Memory B cell (primary cell): ENCODE measurements around the gene HLCS.
"Not testable (repeated sequence)": the region's sequence is repeated elsewhere in the genome, so short reads cannot be mapped to it uniquely, and the experiment has no call there.

Source experiments
- ATAC-seq: fragments of 150-1000 bp; cut with Tn5 transposase; 2 replicates; pipeline ENCODE4 v1.10.0; 2021; ENCODE audit warnings: low read depth, mild to moderate bottlenecking, moderate library complexity
- DNase-seq, 2 donors: peaks; one replicate each; pipeline ENCODE4 v3.0.0; 2022; ENCODE audit warnings: low spot score in 2 of 2
- H3K27ac Mint-ChIP-seq: one replicate; pipeline ENCODE4 v1.8.0; 2022; ENCODE audit warnings: mild to moderate bottlenecking, moderate library complexity, mixed read lengths
- H3K27me3 Mint-ChIP-seq: one replicate; pipeline ENCODE4 v1.8.0; 2022; ENCODE audit warnings: mixed read lengths
- H3K36me3 Mint-ChIP-seq: one replicate; pipeline ENCODE4 v1.8.0; 2022; ENCODE audit warnings: mild to moderate bottlenecking, mixed read lengths
- H3K4me1 Mint-ChIP-seq: one replicate; pipeline ENCODE4 v1.8.0; 2022; ENCODE audit warnings: mixed read lengths
- H3K4me3 Mint-ChIP-seq: one replicate; pipeline ENCODE4 v1.8.0; 2022; ENCODE audit warnings: mild to moderate bottlenecking, moderate library complexity, mixed read lengths
- H3K9me3 Mint-ChIP-seq: one replicate; pipeline ENCODE4 v1.8.0; 2022; ENCODE audit warnings: mixed read lengths

The HLCS gene

DNA sequence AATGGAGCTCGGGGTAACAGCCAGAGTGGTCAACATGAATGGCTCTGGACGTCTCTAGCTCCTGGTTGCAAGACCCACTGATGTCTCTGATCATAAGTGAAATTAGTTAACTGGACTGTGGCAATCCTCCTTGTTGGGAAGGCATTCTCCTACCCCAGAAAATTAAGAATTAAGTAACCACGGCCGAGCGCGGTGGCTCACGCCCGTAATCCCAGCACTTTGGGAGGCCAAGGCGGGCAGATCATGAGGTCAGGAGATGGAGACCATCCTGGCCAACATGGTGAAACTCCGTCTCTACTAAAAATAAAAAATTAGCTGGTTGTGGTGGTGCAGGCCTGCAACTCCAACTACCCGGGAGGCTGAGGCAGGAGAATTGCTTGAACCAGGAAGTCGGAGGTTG, 14.1 kb downstream of the HLCS start:
- H3K27me3 Mint-ChIP-seq, ATAC-seq, H3K4me3 Mint-ChIP-seq, H3K4me1 Mint-ChIP-seq, DNase-seq, H3K9me3 Mint-ChIP-seq, H3K27ac Mint-ChIP-seq: not testable (repeated sequence)
- H3K36me3 Mint-ChIP-seq, result peaks cover 32% of the 10 kb centered on the region

DNA sequence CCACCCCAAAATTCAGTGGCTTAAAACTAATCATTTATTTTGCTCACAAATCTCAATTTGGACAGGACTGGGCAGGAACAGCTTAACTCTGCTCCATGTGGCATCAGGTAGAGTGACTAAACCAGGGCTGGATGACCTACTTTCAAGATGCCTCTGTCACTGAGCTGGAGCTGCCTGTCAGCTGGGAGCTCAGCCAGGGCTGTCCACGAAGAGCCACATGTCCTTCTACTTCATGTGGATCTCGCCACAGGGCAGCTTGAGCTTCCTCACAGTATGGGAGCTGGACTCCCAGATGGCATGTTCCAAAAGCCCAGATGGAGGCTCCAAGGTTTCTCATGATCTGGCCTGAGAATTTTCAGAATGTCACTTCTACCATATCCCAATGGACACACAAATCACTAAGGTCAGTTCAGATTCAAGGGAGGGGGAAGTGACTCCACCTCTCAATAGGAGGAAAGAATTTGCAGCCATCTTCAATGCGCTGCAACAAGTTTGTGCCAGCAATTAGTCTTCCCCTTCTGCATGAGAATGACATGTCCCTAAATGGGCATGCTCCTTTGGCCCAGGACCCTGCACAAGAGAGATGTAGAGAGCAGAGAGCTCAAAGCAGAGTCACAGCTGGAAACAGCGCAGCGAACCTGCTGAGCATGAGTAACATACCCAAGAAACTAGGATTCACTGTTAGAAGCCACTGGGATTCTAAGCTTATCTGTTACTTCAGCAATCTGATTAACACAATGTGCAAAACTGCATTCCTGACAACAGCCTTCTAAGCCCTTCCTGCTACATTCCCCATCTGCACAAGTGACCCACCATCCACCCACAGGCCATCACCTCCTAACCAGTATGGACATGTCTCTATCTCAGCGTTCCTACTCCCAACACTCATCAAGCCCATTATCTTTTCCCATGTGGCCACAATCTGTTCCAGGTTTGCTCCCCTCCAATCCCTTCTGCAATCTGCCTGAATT, 17.0 kb downstream of the HLCS start:
- H3K36me3 Mint-ChIP-seq, result peaks cover 36% of the 10 kb centered on the region

GRCh38 chr21:36948686-36949085, 17.8 kb downstream of the HLCS start:
- DNase-seq (no peak), ATAC-seq (no peak)
- Mint-ChIP-seq H3K4me3 (no peak overlapping the region), H3K4me1 (no peaks in the 10 kb centered on the region), H3K27me3 (no peaks in the 10 kb centered on the region), H3K36me3 (peaks cover 39% of the 10 kb centered on the region), H3K27ac (no peak overlapping the region), H3K9me3 (no peaks in the 10 kb centered on the region)

More for the DNA sequence above, 17.0 kb downstream of the HLCS start:
- Mint-ChIP-seq H3K27ac (no peak overlapping the region), H3K4me3 (no peak overlapping the region), H3K4me1 (no peaks in the 10 kb centered on the region), H3K9me3 (no peaks in the 10 kb centered on the region), H3K27me3 (no peaks in the 10 kb centered on the region)
- DNase-seq, result no peak
- ATAC-seq, result no peak

GRCh38 chr21:36946949-36947356, 19.5 kb downstream of the HLCS start:
- ATAC-seq (no peak), DNase-seq (no peak)
- no peaks in the 10 kb centered on the region for H3K4me1 Mint-ChIP-seq
- H3K27ac Mint-ChIP-seq, result no peak overlapping the region
- no peaks in the 10 kb centered on the region for H3K9me3 Mint-ChIP-seq
- H3K36me3 Mint-ChIP-seq, result peaks cover 40% of the 10 kb centered on the region
- H3K4me3 Mint-ChIP-seq, result no peak overlapping the region
- H3K27me3 Mint-ChIP-seq, result no peaks in the 10 kb centered on the region

GRCh38 chr21:36945496-36946138, 20.9 kb downstream of the HLCS start:
- no peak for ATAC-seq
- DNase-seq, result no peak
- no peaks in the 10 kb centered on the region for H3K4me1 Mint-ChIP-seq
- H3K36me3 Mint-ChIP-seq, result peaks cover 35% of the 10 kb centered on the region
- H3K27ac Mint-ChIP-seq, result peak overlapping the region; percentile 26
- H3K27me3 Mint-ChIP-seq, result no peaks in the 10 kb centered on the region
- no peak overlapping the region for H3K4me3 Mint-ChIP-seq
- H3K9me3 Mint-ChIP-seq, result no peaks in the 10 kb centered on the region

GRCh38 chr21:36936361-36937135, 29.9 kb downstream of the HLCS start:
- DNase-seq (no peak), ATAC-seq (no peak)
- Mint-ChIP-seq H3K27ac (no peak overlapping the region), H3K9me3 (no peaks in the 10 kb centered on the region), H3K4me1 (peaks cover 3% of the 10 kb centered on the region), H3K27me3 (no peaks in the 10 kb centered on the region), H3K36me3 (peaks cover 28% of the 10 kb centered on the region), H3K4me3 (no peak overlapping the region)

DNA sequence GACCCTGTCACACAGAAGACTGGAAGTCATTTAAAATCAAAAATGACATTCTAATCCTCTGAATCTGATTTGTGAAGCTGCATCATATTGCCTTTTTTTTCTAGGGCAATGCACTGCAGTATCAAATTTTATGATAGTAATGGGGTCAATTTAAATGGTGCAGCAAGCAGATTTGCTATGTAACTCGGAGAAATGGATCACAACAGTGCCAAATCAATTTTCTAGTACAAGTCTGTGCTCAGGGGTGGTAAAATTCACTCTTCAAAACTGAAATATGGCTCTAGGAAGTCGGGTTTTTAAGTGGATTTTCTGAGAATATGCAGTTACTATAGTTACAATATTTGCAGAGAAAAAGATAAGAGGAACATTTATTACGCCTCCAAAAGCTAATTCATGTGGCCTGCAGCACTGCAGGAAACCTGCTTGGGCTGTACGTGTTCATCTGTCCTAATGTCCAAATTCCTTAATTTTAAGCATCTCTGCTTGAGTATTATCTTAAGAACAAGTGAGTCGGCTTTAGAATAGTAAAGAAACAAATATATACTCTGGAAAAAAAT, 31.5 kb downstream of the HLCS start:
- Mint-ChIP-seq H3K36me3 (peaks cover 27% of the 10 kb centered on the region), H3K9me3 (no peaks in the 10 kb centered on the region), H3K27me3 (no peaks in the 10 kb centered on the region), H3K27ac (no peak overlapping the region), H3K4me1 (peaks cover 3% of the 10 kb centered on the region), H3K4me3 (no peak overlapping the region)
- ATAC-seq (no peak), DNase-seq (no peak)

GRCh38 chr21:36932161-36932816, 34.2 kb downstream of the HLCS start:
- no peaks in the 10 kb centered on the region for H3K27me3 Mint-ChIP-seq
- peaks cover 30% of the 10 kb centered on the region for H3K36me3 Mint-ChIP-seq
- no peak overlapping the region for H3K27ac Mint-ChIP-seq
- H3K4me3 Mint-ChIP-seq, result no peak overlapping the region
- H3K9me3 Mint-ChIP-seq, result no peaks in the 10 kb centered on the region
- no peak for DNase-seq
- no peaks in the 10 kb centered on the region for H3K4me1 Mint-ChIP-seq
- no peak for ATAC-seq

DNA sequence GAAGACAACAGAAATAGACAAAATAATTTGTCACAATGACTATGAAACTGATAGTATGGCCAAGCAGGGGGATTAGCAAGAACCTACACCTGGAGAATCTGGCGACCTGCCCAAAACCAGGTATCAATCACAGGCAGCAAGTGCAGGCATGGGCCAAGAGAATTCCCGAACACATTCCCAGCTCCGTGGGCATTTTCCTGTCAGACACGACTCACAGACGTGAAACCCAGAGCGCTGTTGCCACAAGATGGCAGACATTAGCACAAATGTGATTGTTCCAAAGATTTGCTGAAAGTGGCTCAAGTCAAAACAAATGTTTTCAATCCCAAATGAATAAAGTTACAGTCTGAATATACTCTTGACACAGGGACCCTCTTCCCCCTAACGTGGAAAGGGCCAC, 36.8 kb downstream of the HLCS start:
- Mint-ChIP-seq H3K4me1 (no peaks in the 10 kb centered on the region), H3K27me3 (no peaks in the 10 kb centered on the region), H3K36me3 (peaks cover 16% of the 10 kb centered on the region), H3K9me3 (no peaks in the 10 kb centered on the region), H3K4me3 (no peak overlapping the region), H3K27ac (no peak overlapping the region)
- ATAC-seq (no peak), DNase-seq (no peak)

DNA sequence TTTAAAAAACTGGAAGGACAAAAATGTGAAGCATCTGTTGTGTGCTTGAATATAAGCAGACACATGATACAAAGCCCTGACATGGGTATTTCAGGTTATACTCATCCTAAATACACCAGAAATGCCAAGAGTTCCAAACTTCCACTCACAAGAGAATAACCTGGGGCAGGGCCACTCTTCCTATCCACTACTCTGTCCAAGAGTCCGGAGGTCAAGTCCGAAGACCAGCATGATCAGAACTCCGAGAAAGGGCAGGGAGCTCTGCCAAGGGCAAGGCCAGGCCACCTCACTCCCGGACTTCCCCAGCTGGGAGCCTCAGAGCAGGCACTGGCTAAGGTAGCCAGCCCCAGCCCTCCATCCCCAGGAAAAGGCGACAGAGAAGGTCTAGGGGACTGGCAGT, 37.5 kb downstream of the HLCS start:
- H3K27ac Mint-ChIP-seq, result no peak overlapping the region
- H3K9me3 Mint-ChIP-seq, result no peaks in the 10 kb centered on the region
- no peak for ATAC-seq
- no peaks in the 10 kb centered on the region for H3K4me1 Mint-ChIP-seq
- H3K27me3 Mint-ChIP-seq, result no peaks in the 10 kb centered on the region
- DNase-seq, result no peak
- peaks cover 14% of the 10 kb centered on the region for H3K36me3 Mint-ChIP-seq
- H3K4me3 Mint-ChIP-seq, result no peak overlapping the region

DNA sequence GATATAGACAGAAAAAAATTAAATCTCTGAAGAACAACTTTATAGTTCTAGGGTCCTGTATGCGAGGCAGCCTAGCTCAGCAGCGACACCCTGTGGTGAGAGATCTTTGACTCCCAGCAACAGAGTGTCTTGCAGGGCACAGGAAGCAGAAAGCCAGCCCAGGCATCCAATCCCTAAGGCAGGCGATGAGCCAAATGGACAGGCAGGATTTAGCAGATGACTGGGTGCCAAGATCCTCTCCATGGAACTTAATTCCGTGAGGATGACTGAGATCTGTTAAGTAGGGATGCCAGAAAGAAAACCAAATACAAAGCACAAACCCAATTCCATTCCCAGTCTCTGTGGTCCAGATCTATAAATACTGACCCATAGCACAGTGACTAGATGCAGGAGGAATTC, 38.8 kb downstream of the HLCS start:
- Mint-ChIP-seq H3K4me1 (no peaks in the 10 kb centered on the region), H3K4me3 (no peak overlapping the region), H3K36me3 (peaks cover 13% of the 10 kb centered on the region), H3K9me3 (no peaks in the 10 kb centered on the region), H3K27me3 (no peaks in the 10 kb centered on the region), H3K27ac (no peak overlapping the region)
- DNase-seq (peak; percentile 54 to 73), ATAC-seq (peak; percentile 50)

DNA sequence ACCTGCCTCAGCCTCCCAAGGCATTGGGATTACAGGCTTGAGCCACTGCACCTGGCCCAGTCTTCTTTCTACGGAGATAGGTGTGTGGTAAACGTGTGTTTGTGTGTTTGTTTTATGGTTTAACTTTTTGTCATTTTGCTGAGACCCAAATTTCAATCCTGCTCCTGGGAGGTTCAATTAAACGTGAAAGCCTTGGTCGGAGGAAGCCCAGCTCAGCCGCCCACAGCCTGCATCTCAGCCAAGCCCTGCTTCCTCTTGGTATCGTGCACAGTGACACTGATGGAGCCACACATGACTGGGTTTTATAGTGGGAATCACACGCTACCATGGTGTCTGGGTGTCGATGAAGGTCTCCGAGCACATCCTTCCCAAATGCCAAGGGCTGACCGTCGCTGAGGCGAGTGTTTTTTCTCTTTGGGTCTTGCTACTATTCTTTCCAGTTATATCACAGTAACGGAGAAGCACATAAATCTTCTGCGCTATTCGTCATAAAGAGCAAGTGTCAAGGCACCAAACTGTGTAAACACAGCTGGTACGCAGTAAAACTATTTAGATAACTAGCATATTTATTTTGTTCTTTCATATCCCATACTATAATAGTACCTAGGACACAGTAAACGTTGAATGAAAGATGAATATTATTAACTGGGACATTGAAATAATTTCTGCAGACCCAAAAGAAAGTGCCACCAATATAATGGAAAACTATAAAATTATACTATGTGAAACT, 39.3 kb downstream of the HLCS start:
- Mint-ChIP-seq H3K4me1 (no peaks in the 10 kb centered on the region), H3K9me3 (no peaks in the 10 kb centered on the region), H3K27ac (no peak overlapping the region), H3K4me3 (no peak overlapping the region), H3K36me3 (peaks cover 13% of the 10 kb centered on the region), H3K27me3 (no peaks in the 10 kb centered on the region)
- DNase-seq (no peak), ATAC-seq (no peak)

DNA sequence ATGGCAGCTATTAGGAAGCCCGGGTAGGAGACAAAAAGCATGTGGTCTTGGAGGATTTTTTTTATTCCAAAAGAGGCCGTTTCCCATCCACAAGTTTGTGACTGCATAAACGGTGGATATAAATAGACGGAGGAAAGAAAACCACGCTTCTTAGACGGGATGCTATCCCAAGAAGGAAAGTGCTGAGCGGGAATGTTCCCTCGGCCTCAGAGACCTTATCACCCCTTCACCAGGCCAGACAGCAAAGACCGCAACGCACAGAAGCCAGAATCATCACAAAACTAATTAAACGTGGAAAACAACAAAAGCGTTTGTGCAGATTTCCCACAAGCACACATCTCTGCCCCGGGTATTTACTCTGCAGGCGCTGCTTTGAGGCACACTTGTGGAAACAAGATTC, 43.2 kb downstream of the HLCS start:
- DNase-seq (no peak), ATAC-seq (no peak)
- Mint-ChIP-seq H3K9me3 (no peaks in the 10 kb centered on the region), H3K27ac (no peak overlapping the region), H3K36me3 (peaks cover 11% of the 10 kb centered on the region), H3K27me3 (no peaks in the 10 kb centered on the region), H3K4me1 (no peaks in the 10 kb centered on the region), H3K4me3 (no peak overlapping the region)
